ENCODE data around the gene EGR4.

Gene EGR4

DNA sequence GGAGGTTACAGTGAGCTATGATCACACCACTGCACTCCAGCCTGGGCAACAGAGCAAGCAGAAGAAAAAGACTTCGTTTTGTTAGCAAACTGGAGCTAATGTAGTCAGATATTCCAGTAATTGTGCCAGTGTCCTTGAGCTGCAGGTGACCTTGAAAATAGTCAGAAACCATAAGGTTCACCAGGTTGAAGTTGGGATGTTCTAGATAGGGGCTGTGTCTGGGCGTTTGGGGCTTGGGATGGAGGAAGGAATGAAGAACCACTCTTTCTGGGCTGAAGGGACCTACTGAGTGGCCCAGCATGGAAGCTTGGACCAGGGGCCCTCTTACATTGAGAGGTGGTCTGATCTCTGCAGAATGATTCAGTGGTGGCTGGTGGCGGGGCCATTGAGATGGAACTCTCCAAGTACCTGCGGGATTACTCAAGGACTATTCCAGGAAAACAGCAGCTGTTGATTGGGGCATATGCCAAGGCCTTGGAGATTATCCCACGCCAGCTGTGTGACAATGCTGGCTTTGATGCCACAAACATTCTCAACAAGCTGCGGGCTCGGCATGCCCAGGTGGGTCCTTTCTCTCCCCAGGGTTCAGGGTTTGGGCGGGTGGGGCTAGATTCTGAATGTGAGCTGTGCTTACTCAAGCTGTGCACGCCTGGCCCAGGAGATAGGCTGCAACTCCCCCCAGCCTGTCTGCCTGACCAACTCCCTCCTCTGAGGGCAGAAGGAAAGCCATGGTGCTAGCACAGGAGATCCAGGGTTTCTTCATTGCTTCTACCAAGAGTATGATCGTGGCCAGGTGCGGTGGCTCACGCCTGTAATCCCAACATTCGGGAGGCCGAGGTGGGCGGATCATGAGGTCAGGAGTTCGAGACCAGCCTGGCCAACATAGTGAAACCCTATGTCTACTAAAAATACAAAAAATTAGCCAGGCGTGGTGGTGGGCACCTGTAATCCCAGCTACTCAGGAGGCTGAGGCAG, 42.2 kb downstream of the EGR4 start:
- no peak for DNase-seq (ENCODE audit: low read depth, low spot score)

DNA sequence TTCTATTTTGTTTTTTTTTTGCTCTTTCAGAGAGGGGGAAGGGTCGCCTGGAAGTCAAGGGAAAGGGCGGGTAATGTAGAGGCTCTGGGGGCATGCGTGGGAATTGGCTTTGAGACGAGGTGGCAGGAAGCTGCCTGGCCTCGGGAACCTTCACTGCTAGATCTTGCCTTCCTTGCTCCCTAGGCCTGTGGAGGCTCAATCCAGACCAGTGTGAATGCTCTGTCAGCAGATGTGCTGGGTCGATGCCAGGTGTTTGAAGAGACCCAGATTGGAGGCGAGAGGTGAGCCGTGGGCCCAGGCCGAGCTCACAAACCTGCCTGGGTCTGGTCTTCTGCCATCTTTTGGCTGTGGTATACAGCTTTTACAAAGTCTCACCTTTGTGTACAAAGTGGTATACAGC, 43.7 kb downstream of the EGR4 start:
- DNase-seq (ENCODE audit: low read depth, low spot score), result no peak

DNA sequence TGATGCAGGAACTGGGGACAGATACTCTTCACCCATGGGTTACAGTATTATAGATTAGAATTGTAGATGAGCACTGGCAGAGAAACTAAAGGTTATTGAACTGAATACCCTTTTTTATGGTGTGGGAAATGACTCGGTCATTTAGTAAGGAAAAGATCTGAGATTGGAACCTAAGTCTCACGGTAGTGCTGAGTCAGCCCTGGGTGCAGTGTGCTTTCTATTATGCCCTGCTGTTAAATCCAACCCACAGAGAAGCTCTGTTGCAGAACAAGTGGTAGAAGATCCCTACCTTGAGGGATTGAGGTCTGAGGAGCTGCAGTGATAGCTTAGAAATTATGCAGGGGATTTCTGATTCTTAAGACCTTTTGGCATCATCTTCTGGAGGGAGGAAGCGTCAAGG, 46.5 kb downstream of the EGR4 start:
- DNase-seq (ENCODE audit: low read depth, low spot score), result no peak

DNA sequence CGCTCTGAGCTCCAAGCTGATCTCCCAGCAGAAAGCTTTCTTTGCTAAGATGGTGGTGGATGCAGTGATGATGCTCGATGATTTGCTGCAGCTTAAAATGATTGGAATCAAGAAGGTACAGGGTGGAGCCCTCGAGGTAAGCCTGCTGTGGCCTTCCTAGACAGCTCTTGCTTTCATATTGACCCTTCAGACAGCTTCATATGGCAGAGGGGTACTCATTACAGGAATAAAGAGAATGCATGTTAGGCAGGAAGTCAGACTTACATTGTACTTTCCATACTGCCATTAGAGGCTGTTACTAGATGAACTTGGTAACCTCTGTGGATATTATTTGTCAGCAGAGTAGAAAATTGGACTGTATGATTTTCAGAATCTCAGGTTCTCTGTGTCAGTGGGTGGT, 48.8 kb downstream of the EGR4 start:
- no peak for DNase-seq (ENCODE audit: low read depth, low spot score)

DNA sequence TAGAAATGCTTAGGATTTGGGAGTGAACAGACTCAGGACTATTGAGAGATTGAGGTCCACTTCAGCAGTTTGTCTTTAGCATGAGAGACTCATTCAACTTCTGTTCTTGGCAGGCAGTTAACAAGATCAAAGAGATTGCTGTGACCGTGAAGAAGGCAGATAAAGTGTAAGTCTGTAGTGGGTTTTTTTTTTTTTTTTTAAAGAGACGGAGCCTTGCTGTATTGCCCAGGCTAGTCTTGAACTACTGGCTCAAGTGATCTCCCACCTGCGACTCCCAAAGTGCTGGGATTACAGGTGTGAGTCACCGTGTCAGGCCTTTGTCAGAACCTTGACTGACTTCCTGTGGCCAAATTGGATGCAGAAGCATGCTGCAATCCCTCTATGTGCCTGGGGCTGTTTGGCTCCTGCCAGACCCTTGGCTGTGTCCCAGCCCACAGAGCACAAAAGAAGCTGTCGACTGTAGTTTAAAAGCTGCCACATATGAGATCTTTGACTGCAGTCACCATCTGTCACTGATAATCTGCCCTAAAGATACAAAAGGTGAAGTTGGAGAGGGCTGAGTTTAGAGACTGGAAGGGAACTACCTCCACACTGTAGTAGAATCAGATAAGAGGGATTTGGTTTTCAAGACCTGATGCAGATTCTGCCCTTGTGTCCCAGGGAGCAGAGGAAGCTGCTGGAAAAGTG, 49.3 kb downstream of the EGR4 start:
- DNase-seq (ENCODE audit: low read depth, low spot score), result peak; percentile 96

Data from astrocyte of the hippocampus (primary cell).